GM10266 (cell line): Measurements from ENCODE around the gene U2AF2.
A peak's percentile ranks its signal among the peaks of the same experiment; 100 is the strongest.

Source experiments
- DNase-seq: peaks from one replicate; pipeline ENCODE4 v3.0.0; 2012; ENCODE audit errors: extremely low spot score
- CTCF ChIP-seq: IDR thresholded peaks from 2 replicates; pipeline ENCODE4 v1.5.1; 2012; ENCODE audit warnings: mild to moderate bottlenecking, low read depth; ENCODE audit not compliant: control insufficient read depth, insufficient read depth; ENCODE audit errors: missing control alignments

U2AF2 gene

GRCh38 chr19:55673889-55674288, 19.1 kb downstream of the U2AF2 start:
- no peak for DNase-seq

GRCh38 chr19:55674459-55674840, 19.6 kb downstream of the U2AF2 start:
- no peak for TF ChIP-seq CTCF
- no peak for DNase-seq

More at GRCh38 chr19:55673889-55674288, 19.1 kb downstream of the U2AF2 start:
- no peak for TF ChIP-seq CTCF

DNA sequence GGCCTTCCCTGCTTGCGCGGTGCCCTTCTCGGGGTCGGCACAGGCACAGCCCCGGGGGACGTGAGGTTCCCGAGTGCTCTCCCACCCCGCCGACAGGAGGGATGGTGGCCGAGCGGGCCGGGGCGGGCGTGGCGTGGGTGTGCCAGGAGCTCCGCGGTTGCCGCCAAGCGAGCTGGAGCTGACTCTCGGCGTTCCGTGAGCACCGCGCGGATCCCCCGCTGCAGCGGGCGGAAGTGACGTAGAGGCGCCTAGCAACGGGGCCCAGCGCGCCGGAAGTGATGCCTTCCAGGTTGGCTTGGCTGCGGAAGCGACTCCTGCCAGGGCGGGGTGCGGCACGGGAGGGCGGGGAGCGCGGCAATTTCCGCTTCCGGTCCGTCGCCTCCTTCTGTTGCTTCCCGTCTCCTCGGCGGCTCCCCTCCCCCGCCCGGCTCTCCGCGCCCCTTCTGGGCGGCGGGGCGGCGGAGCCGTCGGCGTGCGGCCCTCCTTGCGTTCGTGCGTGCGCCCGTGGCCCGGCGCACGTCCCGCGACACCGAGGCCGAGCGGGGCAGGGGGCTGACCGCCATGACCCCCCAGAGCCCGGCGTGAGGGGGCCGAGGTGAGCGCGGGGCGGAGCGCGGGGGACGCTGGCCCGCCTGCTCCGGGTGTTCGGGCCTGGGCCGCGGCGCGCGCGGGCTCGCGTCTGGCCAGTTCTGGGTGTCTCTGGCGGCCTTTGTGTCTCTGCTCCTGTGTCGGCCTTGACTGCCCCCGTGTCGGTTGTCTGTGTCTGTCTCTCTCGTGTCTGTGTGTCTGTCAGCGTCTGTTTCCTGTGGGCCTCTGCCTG, 20.2 kb downstream of the U2AF2 start, which contains the start of gene EPN1:
TSS of gene EPN1 (plus strand) at position 386 of the 820 bp plus-strand sequence. CDS start 3,402 bp downstream, outside the sequence.
- no peak for TF ChIP-seq CTCF
- DNase-seq: peak; percentile 99

GRCh38 chr19:55675661-55676354, 21.0 kb downstream of the U2AF2 start:
- no peak for TF ChIP-seq CTCF
- DNase-seq: no peak

DNA sequence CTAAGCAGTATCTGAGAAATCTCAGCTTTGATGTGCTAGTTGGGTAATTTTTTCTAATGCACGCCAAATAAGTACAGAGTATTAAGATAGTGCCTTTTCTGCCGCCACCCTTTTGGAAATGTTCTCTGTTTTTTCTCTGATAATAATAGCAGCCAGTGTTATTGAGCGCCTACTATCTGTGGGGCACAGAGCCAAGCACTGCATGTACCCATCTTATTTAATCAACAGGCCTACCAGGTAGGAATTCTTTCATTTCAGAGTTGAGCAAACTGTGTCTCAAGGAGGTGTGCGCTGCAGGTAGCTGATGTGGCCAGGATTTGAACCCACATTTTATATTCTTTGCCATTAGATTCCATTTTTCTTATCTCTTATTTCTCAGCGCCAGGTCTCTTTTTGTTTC, 21.5 kb downstream of the U2AF2 start:
- DNase-seq: no peak
- TF ChIP-seq CTCF: no peak

DNA sequence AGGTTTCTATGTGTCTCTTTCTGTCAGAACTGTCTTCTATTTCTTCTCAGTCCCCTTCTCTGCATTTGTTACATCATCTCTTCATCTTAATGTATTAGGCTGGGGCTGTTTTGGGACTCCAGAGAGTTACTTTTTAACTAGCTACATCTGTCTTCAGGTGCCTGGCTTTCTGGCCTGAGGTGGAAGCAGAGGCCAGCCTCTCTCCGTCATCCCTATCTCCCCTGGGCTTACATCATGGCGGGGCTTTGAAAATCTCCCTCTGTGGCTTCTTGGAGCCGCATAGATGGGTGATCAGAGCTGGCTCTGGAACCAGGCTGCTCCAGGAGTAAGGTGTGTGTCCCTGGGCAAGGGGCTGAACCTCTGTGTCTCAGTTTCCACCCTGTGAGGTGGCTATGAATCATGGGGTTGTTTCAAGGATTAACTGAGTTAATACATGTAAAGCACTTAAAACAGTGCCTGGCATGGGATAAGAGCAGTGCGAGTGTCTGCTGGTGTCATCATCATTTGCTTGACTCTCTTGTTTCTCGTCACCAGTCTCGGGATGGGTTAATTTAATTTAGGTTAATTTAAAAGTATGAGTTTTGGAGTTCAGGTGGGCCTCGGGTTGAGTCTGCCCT, 22.2 kb downstream of the U2AF2 start:
- DNase-seq: no peak

More for the DNA sequence above, 22.2 kb downstream of the U2AF2 start:
- TF ChIP-seq CTCF: no peak
